Endodermal cell (in vitro differentiated cells): Measurements from ENCODE around the gene RYR3. TPM values are rescaled to one million over a fixed set of nuclear protein-coding genes. Genes with fewer than 3 reads are reported as not detected.
A peak's percentile ranks its signal among the peaks of the same experiment; 100 is the strongest.

ENCODE experiments used
- DNase-seq: peaks from one replicate; pipeline ENCODE4 v3.0.0-alpha.2; 2017
- H3K27ac ChIP-seq: 2 replicates; pipeline ENCODE4 v1.5.1; 2013; ENCODE audit warnings: mild to moderate bottlenecking, low read depth, low read length, moderate library complexity
- H3K27me3 ChIP-seq: 2 replicates; pipeline ENCODE4 v1.6.1; 2013; ENCODE audit warnings: mild to moderate bottlenecking, low read length, moderate library complexity; ENCODE audit not compliant: insufficient read depth, control insufficient read depth, poor library complexity, severe bottlenecking
- H3K36me3 ChIP-seq: 2 replicates; pipeline ENCODE4 v1.7.0; 2013; ENCODE audit warnings: mild to moderate bottlenecking, low read length, moderate library complexity; ENCODE audit not compliant: control insufficient read depth, insufficient read depth
- H3K4me1 ChIP-seq: one replicate; pipeline ENCODE4 v1.7.0; 2013; ENCODE audit warnings: low read length; ENCODE audit not compliant: control insufficient read depth, insufficient read depth
- H3K4me3 ChIP-seq: 2 replicates; pipeline ENCODE4 v1.5.1; 2013; ENCODE audit warnings: mild to moderate bottlenecking, low read length, moderate library complexity
- H3K9ac ChIP-seq: 2 replicates; pipeline ENCODE4 v1.6.1; 2013; ENCODE audit warnings: mild to moderate bottlenecking, low read length, moderate library complexity; ENCODE audit not compliant: poor library complexity, severe bottlenecking; ENCODE audit errors: extremely low read depth
- H3K9me3 ChIP-seq: 2 replicates; pipeline ENCODE4 v1.6.1; 2013; ENCODE audit warnings: mild to moderate bottlenecking, low read length, moderate library complexity; ENCODE audit not compliant: control insufficient read depth
- H3K27ac Mint-ChIP-seq: 2 replicates; pipeline ENCODE4 v1.8.0; 2020; ENCODE audit warnings: mixed read lengths
- H3K27me3 Mint-ChIP-seq: 2 replicates; pipeline ENCODE4 v1.8.0; 2021; ENCODE audit warnings: mild to moderate bottlenecking, mixed read lengths; ENCODE audit not compliant: insufficient read depth
- H3K36me3 Mint-ChIP-seq: 2 replicates; pipeline ENCODE4 v1.8.0; 2020; ENCODE audit warnings: low read depth, mixed read lengths
- H3K4me1 Mint-ChIP-seq: 2 replicates; pipeline ENCODE4 v1.8.0; 2020; ENCODE audit warnings: mixed read lengths
- H3K4me3 Mint-ChIP-seq: 2 replicates; pipeline ENCODE4 v1.8.0; 2020; ENCODE audit warnings: mild to moderate bottlenecking, moderate library complexity, mixed read lengths
- H3K9me3 Mint-ChIP-seq: 2 replicates; pipeline ENCODE4 v1.8.0; 2020; ENCODE audit warnings: mild to moderate bottlenecking, mixed read lengths
- WGBS, 2 experiments: methylation state at CpG; one replicate each; pipeline versions ENCODE4 v1.1.5 to v1.1.7; 2013; ENCODE audit warnings: missing lambda C conversion rate in 2 of 2, mixed read lengths in 1 of 2; ENCODE audit not compliant: insufficient coverage in 1 of 2, insufficient read length in 1 of 2; 5-methylcytosine and 5-hydroxymethylcytosine counted together
- total RNA-seq, 2 donors: library from RNA; stranded (reverse); fragmentation: NEBNext Ultra II Directional in 1 of 2; extraction: Animal tissue kit (Norgen Biotek cat#: 25700) in 1 of 2; gene quantifications; 2 replicates in 1 of 2; 3 replicates in 1 of 2; pipeline ENCODE4 v1.2.1, GENCODE V29; 2021
- TF ChIP-seq, protein P1 (sequence below): fragments of 200-600 bp; sonication (generic); conservative IDR thresholded peaks from 2 replicates; pipeline ENCODE4 v1.5.0; 2021; ENCODE audit warnings: antibody characterized with exemption, mild to moderate bottlenecking

The RYR3 gene
- total RNA-seq, 2 donors from 2014 or later, result 0.71 to 1.4 TPM

DNA sequence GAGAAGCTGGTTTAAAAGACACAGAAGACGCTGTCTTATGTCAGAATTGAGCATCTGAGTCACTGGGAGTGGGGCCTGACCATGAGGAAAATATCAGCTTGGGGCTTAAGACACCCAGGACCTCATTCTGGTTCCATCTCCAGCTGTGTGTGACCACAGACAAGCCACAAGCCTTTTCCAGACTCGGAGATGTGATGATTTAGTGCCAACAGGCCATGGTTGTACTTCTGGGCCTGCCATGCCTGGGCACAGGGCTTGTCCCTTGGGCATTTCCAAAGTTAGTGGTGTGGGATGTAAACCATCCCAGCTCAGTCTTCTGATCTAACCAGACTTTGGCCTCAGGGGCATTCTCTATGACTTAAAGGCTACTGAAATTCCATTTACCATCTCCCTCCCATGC is 269.8 kb downstream of the RYR3 start:
- no peak overlapping the region for H3K4me3 ChIP-seq
- DNase-seq, result no peak
- H3K27ac ChIP-seq, result no peak overlapping the region
- peaks cover 13% of the 10 kb centered on the region for H3K4me1 Mint-ChIP-seq
- no peaks in the 10 kb centered on the region for H3K9me3 Mint-ChIP-seq
- TF ChIP-seq, protein P1, sequence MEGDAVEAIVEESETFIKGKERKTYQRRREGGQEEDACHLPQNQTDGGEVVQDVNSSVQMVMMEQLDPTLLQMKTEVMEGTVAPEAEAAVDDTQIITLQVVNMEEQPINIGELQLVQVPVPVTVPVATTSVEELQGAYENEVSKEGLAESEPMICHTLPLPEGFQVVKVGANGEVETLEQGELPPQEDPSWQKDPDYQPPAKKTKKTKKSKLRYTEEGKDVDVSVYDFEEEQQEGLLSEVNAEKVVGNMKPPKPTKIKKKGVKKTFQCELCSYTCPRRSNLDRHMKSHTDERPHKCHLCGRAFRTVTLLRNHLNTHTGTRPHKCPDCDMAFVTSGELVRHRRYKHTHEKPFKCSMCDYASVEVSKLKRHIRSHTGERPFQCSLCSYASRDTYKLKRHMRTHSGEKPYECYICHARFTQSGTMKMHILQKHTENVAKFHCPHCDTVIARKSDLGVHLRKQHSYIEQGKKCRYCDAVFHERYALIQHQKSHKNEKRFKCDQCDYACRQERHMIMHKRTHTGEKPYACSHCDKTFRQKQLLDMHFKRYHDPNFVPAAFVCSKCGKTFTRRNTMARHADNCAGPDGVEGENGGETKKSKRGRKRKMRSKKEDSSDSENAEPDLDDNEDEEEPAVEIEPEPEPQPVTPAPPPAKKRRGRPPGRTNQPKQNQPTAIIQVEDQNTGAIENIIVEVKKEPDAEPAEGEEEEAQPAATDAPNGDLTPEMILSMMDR, result no peak
- no peaks in the 10 kb centered on the region for H3K27me3 Mint-ChIP-seq
- H3K27ac Mint-ChIP-seq, result no peak overlapping the region
- no peak overlapping the region for H3K9ac ChIP-seq
- no peaks in the 10 kb centered on the region for H3K4me1 ChIP-seq
- WGBS, 2 experiments, result 89 to 100% methylated on average over 1 to 2 of the region's 2 CpGs
- no peaks in the 10 kb centered on the region for H3K27me3 ChIP-seq
- no peaks in the 10 kb centered on the region for H3K36me3 ChIP-seq
- no peak overlapping the region for H3K4me3 Mint-ChIP-seq
- H3K36me3 Mint-ChIP-seq, result no peaks in the 10 kb centered on the region
- H3K9me3 ChIP-seq, result peaks cover under 1% of the 10 kb centered on the region

DNA sequence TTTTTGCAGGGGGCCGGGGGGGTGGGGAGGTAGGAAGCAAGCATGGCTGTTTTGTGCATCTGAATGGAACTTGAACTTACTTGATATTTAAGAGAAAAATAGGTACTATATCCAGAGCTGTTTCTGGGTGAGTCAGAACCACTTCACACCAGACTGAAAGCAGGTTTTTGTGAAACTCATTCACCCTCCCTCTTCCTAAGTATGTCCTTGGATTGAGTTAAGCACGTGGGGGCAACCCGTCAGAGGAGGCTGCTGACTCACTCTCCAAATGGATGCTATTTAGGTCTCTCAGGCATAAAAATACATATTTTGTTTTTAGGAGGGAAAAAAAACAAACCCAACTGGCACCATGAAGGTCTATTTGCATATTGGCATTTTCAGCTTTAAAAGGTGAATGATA is 270.3 kb downstream of the RYR3 start:
- no peaks in the 10 kb centered on the region for H3K36me3 ChIP-seq
- Mint-ChIP-seq H3K9me3 (no peaks in the 10 kb centered on the region), H3K27ac (peak overlapping the region; percentile 27), H3K27me3 (no peaks in the 10 kb centered on the region), H3K4me1 (peaks cover 17% of the 10 kb centered on the region), H3K36me3 (no peaks in the 10 kb centered on the region), H3K4me3 (no peak overlapping the region)
- no peaks in the 10 kb centered on the region for H3K9me3 ChIP-seq
- H3K27ac ChIP-seq, result no peak overlapping the region
- no peaks in the 10 kb centered on the region for H3K27me3 ChIP-seq
- no peaks in the 10 kb centered on the region for H3K4me1 ChIP-seq
- 60% methylated on average over 3 of the region's 3 CpGs; no CpG with 5 or more reads in 1 of the 2 experiments for WGBS, 2 experiments
- H3K9ac ChIP-seq, result no peak overlapping the region
- TF ChIP-seq, protein P1, result no peak
- H3K4me3 ChIP-seq, result no peak overlapping the region
- DNase-seq, result no peak

DNA sequence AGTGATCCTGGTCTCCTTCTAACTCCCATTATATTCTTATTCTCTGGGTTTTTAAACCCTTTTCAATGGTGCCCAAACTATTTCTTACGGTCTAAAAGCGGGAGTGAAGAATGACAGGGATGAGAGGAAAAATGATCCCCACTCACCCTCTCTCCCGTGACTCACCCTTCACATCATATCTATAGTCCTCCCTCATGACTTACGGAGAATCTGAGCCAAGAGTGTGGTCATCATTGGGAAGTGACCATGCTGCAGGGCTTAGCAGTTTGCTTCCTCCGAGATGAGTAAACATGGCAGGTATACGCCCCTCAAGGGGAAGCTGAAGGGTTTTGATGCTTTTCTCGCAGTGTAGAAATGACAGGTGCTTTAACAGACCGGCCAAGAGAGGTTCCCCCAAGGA is 274.0 kb downstream of the RYR3 start:
- no peaks in the 10 kb centered on the region for H3K27me3 ChIP-seq
- no peak overlapping the region for H3K9ac ChIP-seq
- no peaks in the 10 kb centered on the region for H3K36me3 ChIP-seq
- Mint-ChIP-seq H3K36me3 (no peaks in the 10 kb centered on the region), H3K27ac (no peak overlapping the region), H3K9me3 (peaks cover 2% of the 10 kb centered on the region), H3K4me1 (peaks cover 29% of the 10 kb centered on the region), H3K4me3 (no peak overlapping the region), H3K27me3 (no peaks in the 10 kb centered on the region)
- H3K9me3 ChIP-seq, result no peaks in the 10 kb centered on the region
- H3K4me3 ChIP-seq, result no peak overlapping the region
- H3K4me1 ChIP-seq, result no peaks in the 10 kb centered on the region
- DNase-seq, result no peak
- WGBS, 2 experiments, result 70 to 80% methylated on average over 6 to 8 of the region's 8 CpGs
- H3K27ac ChIP-seq, result no peak overlapping the region
- TF ChIP-seq, protein P1, result no peak
